GM12878 (cell line): ENCODE results near the gene TTC39C. TPM values are rescaled to one million over a fixed set of nuclear protein-coding genes. Genes with fewer than 3 reads are reported as not detected.

Experiments
- ATAC-seq: fragments of 200-7000 bp; cut with Tn5 transposase; 3 replicates; pipeline ENCODE4 v1.9.1; 2020; ENCODE audit warnings: mild to moderate bottlenecking, moderate library complexity
- BruUV-seq: library from RNA; stranded (reverse); fragments of 400-500 nt; replicated peaks from 2 replicates; lab custom pipeline; 2021; lab: Mats Ljungman, UMichigan
- CTCF ChIA-PET: fragments of 300-600 bp; sonication (Branson Sonifier 250); formaldehyde crosslinking; extraction: SDS; loops from one replicate; lab custom pipeline; 2021; ENCODE audit warnings: inconsistent platforms; lab: Yijun Ruan, JAX
- POLR2A ChIA-PET: fragments of 350-600 bp; formaldehyde crosslinking; extraction: SDS; loops from one replicate; lab custom pipeline; 2021; ENCODE audit warnings: inconsistent platforms; lab: Charles Lee
- RAD21 ChIA-PET: fragments of 300-600 bp; sonication (Branson Sonifier 250); formaldehyde crosslinking; loops from one replicate; lab custom pipeline; 2023; ENCODE audit warnings: antibody characterized with exemption; ENCODE audit not compliant: unreplicated experiment; lab: Charles Lee
- SMC1A ChIA-PET: fragments of 300-600 bp; sonication (Branson Sonifier 250); formaldehyde crosslinking; loops from one replicate; lab custom pipeline; 2023; ENCODE audit not compliant: unreplicated experiment, uncharacterized antibody; lab: Charles Lee
- DNase-seq: peaks from one replicate; pipeline ENCODE4 v3.0.0-alpha.2; 2011; ENCODE audit warnings: low read depth, low spot score
- FAIRE-seq: peaks from 3 replicates; lab custom pipeline; 2011; peaks lifted over from hg19 to GRCh38; lab: Jason Lieb, UNC
- H2AFZ ChIP-seq: 2 replicates; pipeline ENCODE4 v1.6.0; 2011; ENCODE audit warnings: low read depth, low read length, control low read depth; ENCODE audit not compliant: control insufficient read depth
- H3K27ac ChIP-seq: 2 replicates; pipeline ENCODE4 v1.5.1; 2011; ENCODE audit warnings: control low read depth; ENCODE audit not compliant: control insufficient read depth, insufficient read depth
- H3K27me3 ChIP-seq, 2 experiments: replicated peaks in 1 of 2; 2 replicates each; pipeline versions ENCODE4 v1.6.0 to v1.6.1; 2011; ENCODE audit warnings: low read length in 1 of 2; ENCODE audit not compliant: control insufficient read depth in 2 of 2, insufficient read depth in 2 of 2
- H3K36me3 ChIP-seq, 2 experiments: 2 replicates each; pipeline ENCODE4 v1.5.1; 2011; ENCODE audit warnings: low read length in 1 of 2; ENCODE audit not compliant: control insufficient read depth in 2 of 2, insufficient read depth in 2 of 2
- H3K4me1 ChIP-seq: 2 replicates; pipeline ENCODE4 v1.6.1; 2011; ENCODE audit warnings: mild to moderate bottlenecking, low read length, moderate library complexity, mixed read lengths; ENCODE audit not compliant: control insufficient read depth, insufficient read depth
- H3K4me2 ChIP-seq: 2 replicates; pipeline ENCODE4 v1.6.0; 2011; ENCODE audit warnings: control low read depth; ENCODE audit not compliant: control insufficient read depth, insufficient read depth
- H3K4me3 ChIP-seq: fragments of 200-600 bp; sonication (generic); 2 replicates; pipeline ENCODE4 v1.5.1; 2016
- H3K79me2 ChIP-seq: 2 replicates; pipeline ENCODE4 v1.6.0; 2011; ENCODE audit warnings: low read length; ENCODE audit not compliant: control insufficient read depth, insufficient read depth
- H3K9ac ChIP-seq: 2 replicates; pipeline ENCODE4 v1.8.0; 2011; ENCODE audit warnings: low read length, control low read depth, mixed read lengths; ENCODE audit not compliant: control insufficient read depth, insufficient read depth
- H3K9me3 ChIP-seq: replicated peaks from 3 replicates; pipeline ENCODE4 v1.5.1; 2011; ENCODE audit warnings: mild to moderate bottlenecking, low read length; ENCODE audit not compliant: control insufficient read depth, insufficient read depth
- H4K20me1 ChIP-seq: 2 replicates; pipeline ENCODE4 v1.6.0; 2011; ENCODE audit not compliant: control insufficient read depth, insufficient read depth
- CHD2 ChIP-seq: IDR thresholded peaks from 2 replicates; pipeline ENCODE4 v1.6.1; 2011; ENCODE audit warnings: low read depth, low read length, improper control_type of control experiment, borderline replicate concordance
- EZH2 ChIP-seq: IDR thresholded peaks from 2 replicates; pipeline ENCODE4 v1.6.1; 2012; ENCODE audit warnings: low read depth, mild to moderate bottlenecking, control low read depth, inconsistent platforms, low read length, borderline replicate concordance; ENCODE audit not compliant: control insufficient read depth
- MEF2B ChIP-seq: fragments of 450-650 bp; IDR thresholded peaks from 2 replicates; pipeline ENCODE4 v1.6.1; 2018; ENCODE audit warnings: mild to moderate bottlenecking, moderate library complexity; ENCODE audit not compliant: partially characterized antibody, poor library complexity, severe bottlenecking
- NFIC ChIP-seq: IDR thresholded peaks from 2 replicates; pipeline ENCODE4 v1.6.1; 2012; ENCODE audit warnings: low read depth, mild to moderate bottlenecking, inconsistent platforms, low read length, moderate library complexity
- NR2C2 ChIP-seq: IDR thresholded peaks from 2 replicates; pipeline ENCODE4 v1.6.1; 2011; ENCODE audit warnings: borderline replicate concordance, low read depth; ENCODE audit not compliant: control insufficient read depth, insufficient read length
- RUNX3 ChIP-seq: IDR thresholded peaks from 2 replicates; pipeline ENCODE4 v1.6.1; 2012; ENCODE audit warnings: low read length, inconsistent platforms
- WGBS: methylation state at CpG from one replicate; pipeline ENCODE4 v1.1.6; 2016; ENCODE audit warnings: low lambda C conversion rate; ENCODE audit not compliant: insufficient replicate concordance, insufficient coverage; ENCODE audit errors: missing lambda C conversion rate; 5-methylcytosine and 5-hydroxymethylcytosine counted together
- in situ Hi-C: fragments of 300-500 bp; cut with MboI; formaldehyde crosslinking; loops from 9 replicates; pipeline ENCODE4 v1.14.3; 2018; ENCODE audit warnings: mixed read lengths
- intact Hi-C: fragments of 100-400 bp; cut with micrococcal nuclease; formaldehyde crosslinking; loops from one replicate; pipeline ENCODE4 v1.14.2; 2022; ENCODE audit not compliant: unreplicated experiment
- polyA plus RNA-seq, 11 experiments: library from polyadenylated mRNA; depleted of rRNA in 4 of 11; unstranded in 6 of 11; stranded (reverse) in 5 of 11; fragments of >200 nt; fragmentation: Nextera tagmentation in 4 of 11; fragmentation: Illumina TruSeq in 1 of 11; extraction: Ambion mirVana in 4 of 11; extraction: Trizol in 1 of 11; gene quantifications; 1 replicate in 1 of 11; 2 replicates in 10 of 11; pipeline versions ENCODE4 v1.2.1 to v1.2.3, GENCODE V29; 2011 to 2016; ENCODE audit warnings: inconsistent platforms in 2 of 11, missing spikeins in 2 of 11, low read depth in 1 of 11
- total RNA-seq, 4 experiments: library from RNA; depleted of rRNA in 3 of 4; stranded (reverse); fragments of >200 nt in 3 of 4; fragmentation: Illumina TruSeq in 1 of 4; extraction: Trizol in 1 of 4; gene quantifications; 2 replicates each; pipeline versions ENCODE4 v1.2.1 to v1.2.3, GENCODE V29; 2013 to 2021
- TF ChIP-seq, protein P1 (sequence below): fragments of 450-650 bp; formaldehyde crosslinking; IDR thresholded peaks from 2 replicates; pipeline ENCODE4 v1.5.0; 2022; ENCODE audit warnings: mild to moderate bottlenecking, missing genetic modification characterization
- TF ChIP-seq, protein P2 (sequence below): fragments of 150-350 bp; IDR thresholded peaks from 2 replicates; pipeline ENCODE4 v1.6.1; 2016; ENCODE audit warnings: low read depth, low read length
- TF ChIP-seq, protein P3 (sequence below): fragments of 450-650 bp; IDR thresholded peaks from 2 replicates; pipeline ENCODE4 v1.6.1; 2014; ENCODE audit warnings: mild to moderate bottlenecking
- TF ChIP-seq, protein P4 (sequence below): fragments of 450-650 bp; IDR thresholded peaks from 2 replicates; pipeline ENCODE4 v1.6.1; 2017; ENCODE audit warnings: low read depth, mild to moderate bottlenecking, moderate library complexity

The TTC39C gene
- total and polyA plus RNA-seq, 10 of the 15 experiments (the other 5 are each of a cell fraction or from before 2014, with no cell fraction given) = 21.1 to 91.0 (median 64.8) TPM

DNA sequence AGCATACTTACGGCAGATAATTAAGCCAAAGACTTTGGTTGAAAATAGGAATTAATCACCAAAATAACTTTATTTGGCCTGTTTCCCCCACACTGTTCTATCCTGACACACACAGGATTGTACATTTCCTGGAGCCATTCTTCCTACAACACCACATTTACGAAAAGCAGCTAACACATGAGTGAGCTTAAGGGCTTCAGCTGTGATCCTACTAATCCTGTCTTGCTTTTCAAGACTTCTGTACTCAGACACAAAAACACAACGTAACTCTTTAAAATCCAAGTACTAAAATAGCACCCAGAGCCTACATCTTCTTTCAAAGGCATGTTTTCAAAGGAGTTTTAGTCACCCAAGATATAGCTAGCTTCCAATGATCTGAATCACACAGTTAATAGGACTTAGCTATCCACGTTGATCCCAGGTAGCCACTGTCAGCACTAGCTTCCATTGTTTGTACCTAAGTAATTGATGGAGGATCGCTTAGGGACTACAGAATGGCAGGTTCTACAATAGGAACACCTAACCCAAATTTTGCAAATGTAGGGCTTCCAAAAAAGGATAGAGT lies 42.8 kb upstream of the TTC39C start:
- intact Hi-C loops = loop anchor here (2.0 kb wide), 1 partner anchor 37 kb away; no protein-coding TSS in a partner anchor
- H3K4me1 ChIP-seq = peaks cover 32% of the 10 kb centered on the region
- no peak overlapping the region for H2AFZ ChIP-seq
- in situ Hi-C loops = no loop called here
- CTCF ChIA-PET = interaction anchor here (1.0 to 1.4 kb wide), 6 partner anchors 26 to 350 kb away, joined by 3 to 5 read pairs (median 3); no protein-coding TSS in a partner anchor
- no peaks in the 10 kb centered on the region for H3K9me3 ChIP-seq
- RAD21 ChIA-PET = interaction anchor here (0.6 to 1.6 kb wide), 3 partner anchors 9 to 148 kb away, joined by 3 to 7 read pairs (median 3); no protein-coding TSS in a partner anchor
- WGBS = 74% methylated on average over 5 of the region's 5 CpGs
- SMC1A ChIA-PET = interaction anchor here (0.7 to 1.6 kb wide), 7 partner anchors 10 to 148 kb away, joined by 3 to 7 read pairs (median 4); partner anchors contain the start of gene TTC39C
- no TSS peak for BruUV-seq
- no peak for FAIRE-seq
- no peaks in the 10 kb centered on the region for H3K79me2 ChIP-seq
- no peak overlapping the region for H3K27ac ChIP-seq
- no peaks in the 10 kb centered on the region for H3K36me3 ChIP-seq
- H4K20me1 ChIP-seq = no peaks in the 10 kb centered on the region
- H3K27me3 ChIP-seq = no peaks in the 10 kb centered on the region
- no peak overlapping the region for H3K4me3 ChIP-seq
- no peak for ATAC-seq
- POLR2A ChIA-PET = interaction anchor here (0.8 to 1.0 kb wide), 2 partner anchors 8 to 38 kb away, joined by 3 read pairs; no protein-coding TSS in a partner anchor
- H3K4me2 ChIP-seq = no peak overlapping the region
- no peak for DNase-seq
- no peak overlapping the region for H3K9ac ChIP-seq
- no peak for TF ChIP-seq MEF2B
- TF ChIP-seq, protein P1, sequence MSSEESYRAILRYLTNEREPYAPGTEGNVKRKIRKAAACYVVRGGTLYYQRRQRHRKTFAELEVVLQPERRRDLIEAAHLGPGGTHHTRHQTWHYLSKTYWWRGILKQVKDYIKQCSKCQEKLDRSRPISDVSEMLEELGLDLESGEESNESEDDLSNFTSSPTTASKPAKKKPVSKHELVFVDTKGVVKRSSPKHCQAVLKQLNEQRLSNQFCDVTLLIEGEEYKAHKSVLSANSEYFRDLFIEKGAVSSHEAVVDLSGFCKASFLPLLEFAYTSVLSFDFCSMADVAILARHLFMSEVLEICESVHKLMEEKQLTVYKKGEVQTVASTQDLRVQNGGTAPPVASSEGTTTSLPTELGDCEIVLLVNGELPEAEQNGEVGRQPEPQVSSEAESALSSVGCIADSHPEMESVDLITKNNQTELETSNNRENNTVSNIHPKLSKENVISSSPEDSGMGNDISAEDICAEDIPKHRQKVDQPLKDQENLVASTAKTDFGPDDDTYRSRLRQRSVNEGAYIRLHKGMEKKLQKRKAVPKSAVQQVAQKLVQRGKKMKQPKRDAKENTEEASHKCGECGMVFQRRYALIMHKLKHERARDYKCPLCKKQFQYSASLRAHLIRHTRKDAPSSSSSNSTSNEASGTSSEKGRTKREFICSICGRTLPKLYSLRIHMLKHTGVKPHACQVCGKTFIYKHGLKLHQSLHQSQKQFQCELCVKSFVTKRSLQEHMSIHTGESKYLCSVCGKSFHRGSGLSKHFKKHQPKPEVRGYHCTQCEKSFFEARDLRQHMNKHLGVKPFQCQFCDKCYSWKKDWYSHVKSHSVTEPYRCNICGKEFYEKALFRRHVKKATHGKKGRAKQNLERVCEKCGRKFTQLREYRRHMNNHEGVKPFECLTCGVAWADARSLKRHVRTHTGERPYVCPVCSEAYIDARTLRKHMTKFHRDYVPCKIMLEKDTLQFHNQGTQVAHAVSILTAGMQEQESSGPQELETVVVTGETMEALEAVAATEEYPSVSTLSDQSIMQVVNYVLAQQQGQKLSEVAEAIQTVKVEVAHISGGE (CRISPR knock-in tag) = no peak
- TF ChIP-seq EZH2 = no peak
- no peak for TF ChIP-seq NFIC
- TF ChIP-seq, protein P2, sequence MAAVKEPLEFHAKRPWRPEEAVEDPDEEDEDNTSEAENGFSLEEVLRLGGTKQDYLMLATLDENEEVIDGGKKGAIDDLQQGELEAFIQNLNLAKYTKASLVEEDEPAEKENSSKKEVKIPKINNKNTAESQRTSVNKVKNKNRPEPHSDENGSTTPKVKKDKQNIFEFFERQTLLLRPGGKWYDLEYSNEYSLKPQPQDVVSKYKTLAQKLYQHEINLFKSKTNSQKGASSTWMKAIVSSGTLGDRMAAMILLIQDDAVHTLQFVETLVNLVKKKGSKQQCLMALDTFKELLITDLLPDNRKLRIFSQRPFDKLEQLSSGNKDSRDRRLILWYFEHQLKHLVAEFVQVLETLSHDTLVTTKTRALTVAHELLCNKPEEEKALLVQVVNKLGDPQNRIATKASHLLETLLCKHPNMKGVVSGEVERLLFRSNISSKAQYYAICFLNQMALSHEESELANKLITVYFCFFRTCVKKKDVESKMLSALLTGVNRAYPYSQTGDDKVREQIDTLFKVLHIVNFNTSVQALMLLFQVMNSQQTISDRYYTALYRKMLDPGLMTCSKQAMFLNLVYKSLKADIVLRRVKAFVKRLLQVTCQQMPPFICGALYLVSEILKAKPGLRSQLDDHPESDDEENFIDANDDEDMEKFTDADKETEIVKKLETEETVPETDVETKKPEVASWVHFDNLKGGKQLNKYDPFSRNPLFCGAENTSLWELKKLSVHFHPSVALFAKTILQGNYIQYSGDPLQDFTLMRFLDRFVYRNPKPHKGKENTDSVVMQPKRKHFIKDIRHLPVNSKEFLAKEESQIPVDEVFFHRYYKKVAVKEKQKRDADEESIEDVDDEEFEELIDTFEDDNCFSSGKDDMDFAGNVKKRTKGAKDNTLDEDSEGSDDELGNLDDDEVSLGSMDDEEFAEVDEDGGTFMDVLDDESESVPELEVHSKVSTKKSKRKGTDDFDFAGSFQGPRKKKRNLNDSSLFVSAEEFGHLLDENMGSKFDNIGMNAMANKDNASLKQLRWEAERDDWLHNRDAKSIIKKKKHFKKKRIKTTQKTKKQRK = no peak
- TF ChIP-seq RUNX3 = no peak
- no peak for TF ChIP-seq CHD2
- TF ChIP-seq, protein P3, sequence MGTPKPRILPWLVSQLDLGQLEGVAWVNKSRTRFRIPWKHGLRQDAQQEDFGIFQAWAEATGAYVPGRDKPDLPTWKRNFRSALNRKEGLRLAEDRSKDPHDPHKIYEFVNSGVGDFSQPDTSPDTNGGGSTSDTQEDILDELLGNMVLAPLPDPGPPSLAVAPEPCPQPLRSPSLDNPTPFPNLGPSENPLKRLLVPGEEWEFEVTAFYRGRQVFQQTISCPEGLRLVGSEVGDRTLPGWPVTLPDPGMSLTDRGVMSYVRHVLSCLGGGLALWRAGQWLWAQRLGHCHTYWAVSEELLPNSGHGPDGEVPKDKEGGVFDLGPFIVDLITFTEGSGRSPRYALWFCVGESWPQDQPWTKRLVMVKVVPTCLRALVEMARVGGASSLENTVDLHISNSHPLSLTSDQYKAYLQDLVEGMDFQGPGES = no peak
- TF ChIP-seq, protein P4, sequence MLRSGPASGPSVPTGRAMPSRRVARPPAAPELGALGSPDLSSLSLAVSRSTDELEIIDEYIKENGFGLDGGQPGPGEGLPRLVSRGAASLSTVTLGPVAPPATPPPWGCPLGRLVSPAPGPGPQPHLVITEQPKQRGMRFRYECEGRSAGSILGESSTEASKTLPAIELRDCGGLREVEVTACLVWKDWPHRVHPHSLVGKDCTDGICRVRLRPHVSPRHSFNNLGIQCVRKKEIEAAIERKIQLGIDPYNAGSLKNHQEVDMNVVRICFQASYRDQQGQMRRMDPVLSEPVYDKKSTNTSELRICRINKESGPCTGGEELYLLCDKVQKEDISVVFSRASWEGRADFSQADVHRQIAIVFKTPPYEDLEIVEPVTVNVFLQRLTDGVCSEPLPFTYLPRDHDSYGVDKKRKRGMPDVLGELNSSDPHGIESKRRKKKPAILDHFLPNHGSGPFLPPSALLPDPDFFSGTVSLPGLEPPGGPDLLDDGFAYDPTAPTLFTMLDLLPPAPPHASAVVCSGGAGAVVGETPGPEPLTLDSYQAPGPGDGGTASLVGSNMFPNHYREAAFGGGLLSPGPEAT = no peak
- no peak for TF ChIP-seq NR2C2
